Measurements from ENCODE around the gene HSDL1.

DNA sequence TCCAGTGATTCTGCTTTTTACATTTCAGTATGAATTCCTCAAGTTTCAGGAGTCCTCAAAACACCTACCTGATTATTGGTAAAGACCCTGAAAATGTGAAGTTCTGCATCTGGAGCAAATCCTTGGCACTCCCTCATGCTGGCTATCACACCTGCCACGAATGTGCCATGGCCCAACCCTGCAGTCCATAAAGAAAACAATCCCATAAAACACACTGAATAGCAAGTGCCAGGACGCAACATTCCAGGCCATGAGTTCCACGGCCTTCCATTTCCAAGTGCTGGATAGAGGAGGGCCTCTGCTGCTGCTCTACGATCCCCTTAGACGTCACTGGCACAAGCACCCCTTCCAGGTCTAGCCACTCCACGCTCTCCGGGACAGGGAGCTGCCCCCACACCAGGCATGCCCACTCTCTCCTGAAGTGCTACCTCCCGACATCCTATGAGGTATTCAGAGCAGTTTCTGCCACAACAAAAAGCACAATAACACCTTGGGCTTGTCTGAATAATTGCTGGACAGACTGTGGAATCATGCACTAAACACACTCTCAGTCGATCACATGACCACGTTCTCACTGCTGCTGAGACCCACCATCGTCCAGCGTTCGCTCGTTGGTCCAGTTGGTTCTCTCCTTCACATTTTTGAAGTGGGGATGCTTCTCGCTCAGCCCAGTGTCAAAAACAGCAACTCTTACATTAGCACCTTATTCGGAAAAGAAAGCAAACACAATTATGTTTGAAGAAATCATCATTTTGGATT is 51.7 kb downstream of the HSDL1 start:
- TF ChIP-seq MXI1 (conservative IDR thresholded peaks at IDR 0.05; ENCODE audit: poor library complexity, severe bottlenecking) (no peak), EP300 (conservative IDR thresholded peaks at IDR 0.05; ENCODE audit: poor library complexity, severe bottlenecking) (no peak), POLR2AphosphoS5 (IDR thresholded peaks at IDR 0.05) (no peak), SMC3 (conservative IDR thresholded peaks at IDR 0.05; ENCODE audit: poor library complexity) (no peak), EZH2 (IDR thresholded peaks at IDR 0.05; ENCODE audit: borderline replicate concordance, insufficient read depth, low read length, poor library complexity, severe bottlenecking) (no peak), TAF1 (IDR thresholded peaks at IDR 0.05; ENCODE audit: low read depth) (no peak)
- TF ChIP-seq, protein P1, sequence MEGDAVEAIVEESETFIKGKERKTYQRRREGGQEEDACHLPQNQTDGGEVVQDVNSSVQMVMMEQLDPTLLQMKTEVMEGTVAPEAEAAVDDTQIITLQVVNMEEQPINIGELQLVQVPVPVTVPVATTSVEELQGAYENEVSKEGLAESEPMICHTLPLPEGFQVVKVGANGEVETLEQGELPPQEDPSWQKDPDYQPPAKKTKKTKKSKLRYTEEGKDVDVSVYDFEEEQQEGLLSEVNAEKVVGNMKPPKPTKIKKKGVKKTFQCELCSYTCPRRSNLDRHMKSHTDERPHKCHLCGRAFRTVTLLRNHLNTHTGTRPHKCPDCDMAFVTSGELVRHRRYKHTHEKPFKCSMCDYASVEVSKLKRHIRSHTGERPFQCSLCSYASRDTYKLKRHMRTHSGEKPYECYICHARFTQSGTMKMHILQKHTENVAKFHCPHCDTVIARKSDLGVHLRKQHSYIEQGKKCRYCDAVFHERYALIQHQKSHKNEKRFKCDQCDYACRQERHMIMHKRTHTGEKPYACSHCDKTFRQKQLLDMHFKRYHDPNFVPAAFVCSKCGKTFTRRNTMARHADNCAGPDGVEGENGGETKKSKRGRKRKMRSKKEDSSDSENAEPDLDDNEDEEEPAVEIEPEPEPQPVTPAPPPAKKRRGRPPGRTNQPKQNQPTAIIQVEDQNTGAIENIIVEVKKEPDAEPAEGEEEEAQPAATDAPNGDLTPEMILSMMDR (IDR thresholded peaks at IDR 0.05; ENCODE audit: poor library complexity, severe bottlenecking) = no peak
- TF ChIP-seq, protein P2, sequence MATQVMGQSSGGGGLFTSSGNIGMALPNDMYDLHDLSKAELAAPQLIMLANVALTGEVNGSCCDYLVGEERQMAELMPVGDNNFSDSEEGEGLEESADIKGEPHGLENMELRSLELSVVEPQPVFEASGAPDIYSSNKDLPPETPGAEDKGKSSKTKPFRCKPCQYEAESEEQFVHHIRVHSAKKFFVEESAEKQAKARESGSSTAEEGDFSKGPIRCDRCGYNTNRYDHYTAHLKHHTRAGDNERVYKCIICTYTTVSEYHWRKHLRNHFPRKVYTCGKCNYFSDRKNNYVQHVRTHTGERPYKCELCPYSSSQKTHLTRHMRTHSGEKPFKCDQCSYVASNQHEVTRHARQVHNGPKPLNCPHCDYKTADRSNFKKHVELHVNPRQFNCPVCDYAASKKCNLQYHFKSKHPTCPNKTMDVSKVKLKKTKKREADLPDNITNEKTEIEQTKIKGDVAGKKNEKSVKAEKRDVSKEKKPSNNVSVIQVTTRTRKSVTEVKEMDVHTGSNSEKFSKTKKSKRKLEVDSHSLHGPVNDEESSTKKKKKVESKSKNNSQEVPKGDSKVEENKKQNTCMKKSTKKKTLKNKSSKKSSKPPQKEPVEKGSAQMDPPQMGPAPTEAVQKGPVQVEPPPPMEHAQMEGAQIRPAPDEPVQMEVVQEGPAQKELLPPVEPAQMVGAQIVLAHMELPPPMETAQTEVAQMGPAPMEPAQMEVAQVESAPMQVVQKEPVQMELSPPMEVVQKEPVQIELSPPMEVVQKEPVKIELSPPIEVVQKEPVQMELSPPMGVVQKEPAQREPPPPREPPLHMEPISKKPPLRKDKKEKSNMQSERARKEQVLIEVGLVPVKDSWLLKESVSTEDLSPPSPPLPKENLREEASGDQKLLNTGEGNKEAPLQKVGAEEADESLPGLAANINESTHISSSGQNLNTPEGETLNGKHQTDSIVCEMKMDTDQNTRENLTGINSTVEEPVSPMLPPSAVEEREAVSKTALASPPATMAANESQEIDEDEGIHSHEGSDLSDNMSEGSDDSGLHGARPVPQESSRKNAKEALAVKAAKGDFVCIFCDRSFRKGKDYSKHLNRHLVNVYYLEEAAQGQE (IDR thresholded peaks at IDR 0.05; ENCODE audit: borderline replicate concordance) = no peak
